HG02943 (cell line): ENCODE results near the gene AUTS2.

Experiments used
- ATAC-seq: cut with Tn5 transposase; IDR thresholded peaks from one replicate; pipeline ENCODE4 v1.9.1; 2021; ENCODE audit warnings: mild to moderate bottlenecking, low read depth, moderate library complexity; ENCODE audit not compliant: unreplicated experiment

The AUTS2 gene

DNA sequence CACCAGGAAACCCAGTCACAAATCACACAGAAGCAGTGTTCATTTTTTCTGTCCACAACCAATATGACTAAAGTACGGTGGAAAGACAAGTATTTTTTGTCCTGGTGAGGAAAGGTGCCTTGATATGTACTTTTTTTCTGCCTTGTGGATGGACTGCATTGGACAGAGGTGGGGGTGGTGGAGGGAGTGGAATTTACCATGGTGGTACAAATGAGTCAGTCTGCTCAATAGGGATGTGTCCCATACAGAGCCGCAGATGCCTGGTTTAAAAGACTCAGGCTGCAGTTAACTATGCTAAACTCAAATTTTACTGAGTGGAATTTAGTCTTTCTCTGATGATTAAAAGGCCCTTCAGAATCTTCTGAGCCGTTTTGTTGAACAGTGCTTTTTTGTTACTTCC is 859.2 kb downstream of the AUTS2 start:
- no peak for ATAC-seq

GRCh38 chr7:70457883-70458680 is 859.8 kb downstream of the AUTS2 start:
- no peak for ATAC-seq

- ATAC-seq: no peak
These were observed 860.5 kb downstream of the AUTS2 start for GRCh38 chr7:70458745-70459144.

DNA sequence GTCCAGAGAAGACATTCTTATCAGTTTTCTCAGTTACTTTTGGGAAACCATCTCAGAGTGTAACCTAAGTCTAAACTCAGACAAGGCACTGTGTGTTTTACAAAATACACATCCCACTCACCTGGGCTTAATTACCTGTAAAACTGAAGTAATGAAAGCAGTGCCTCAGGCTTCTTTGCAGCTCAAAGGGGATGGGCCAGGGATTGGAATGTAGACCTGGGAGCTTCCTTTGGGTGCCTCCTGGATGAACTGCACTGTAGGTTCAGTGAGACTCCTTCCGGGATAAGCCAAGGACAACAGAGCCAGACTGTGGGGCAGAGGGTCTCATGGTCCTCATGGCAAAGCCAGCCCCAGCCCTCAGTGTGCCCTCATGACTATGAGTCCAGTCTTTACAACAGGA is 861.3 kb downstream of the AUTS2 start:
- ATAC-seq: no peak

- no peak for ATAC-seq
These were observed 861.8 kb downstream of the AUTS2 start for GRCh38 chr7:70460071-70460470.

DNA sequence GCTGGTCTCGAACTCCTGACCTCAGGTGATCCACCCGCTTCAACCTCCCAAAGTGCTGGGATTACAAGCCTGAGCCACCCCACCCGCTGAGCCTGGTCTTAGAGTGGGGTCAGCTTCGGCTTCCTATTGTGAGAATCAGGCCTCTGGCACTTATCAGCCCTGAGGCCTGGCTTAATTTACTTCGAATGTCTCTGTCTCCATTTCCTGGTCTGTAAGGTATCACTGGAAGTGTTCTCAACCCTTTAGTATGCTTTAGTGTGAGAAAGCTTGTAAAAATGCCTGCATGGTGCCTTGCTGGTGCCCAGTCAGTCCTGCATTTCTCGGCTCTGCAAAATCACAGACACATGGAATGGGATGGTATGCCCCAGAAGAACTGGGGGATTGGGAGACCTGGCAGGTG is 862.3 kb downstream of the AUTS2 start:
- no peak for ATAC-seq

- no peak for ATAC-seq
These were observed 865.2 kb downstream of the AUTS2 start for GRCh38 chr7:70463352-70463938.

DNA sequence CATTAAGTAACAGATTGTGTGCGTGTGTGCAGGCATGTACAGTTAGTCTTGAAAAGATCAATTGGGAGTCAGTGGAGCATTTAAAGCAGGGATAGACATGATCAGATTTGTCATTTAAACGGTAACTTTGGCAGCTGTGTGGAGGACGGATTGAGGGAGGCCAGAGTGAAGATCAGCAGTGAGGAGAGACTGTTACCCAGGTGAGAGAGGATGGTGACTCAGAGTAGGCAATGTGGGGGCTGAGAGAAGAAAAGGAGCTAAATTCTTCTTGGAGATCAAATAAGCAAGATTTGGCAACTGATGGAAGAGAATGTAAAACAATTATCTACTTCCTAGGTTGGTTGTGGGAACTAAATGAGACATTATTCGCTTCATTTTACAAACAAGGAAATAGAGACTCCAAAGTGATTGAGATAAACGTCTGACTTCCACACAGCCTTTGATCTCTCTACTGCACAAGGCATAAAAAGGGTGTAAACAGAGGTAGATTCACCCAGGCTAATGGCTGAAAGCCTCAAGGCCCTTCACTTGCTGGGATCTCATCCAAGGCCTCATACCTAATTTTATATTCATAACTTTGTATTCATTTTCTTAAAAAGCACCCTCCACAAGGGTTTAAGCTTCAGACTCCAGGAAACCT is 868.6 kb downstream of the AUTS2 start:
- ATAC-seq: no peak

- ATAC-seq: no peak
These were observed 872.5 kb downstream of the AUTS2 start for GRCh38 chr7:70470746-70471145.

DNA sequence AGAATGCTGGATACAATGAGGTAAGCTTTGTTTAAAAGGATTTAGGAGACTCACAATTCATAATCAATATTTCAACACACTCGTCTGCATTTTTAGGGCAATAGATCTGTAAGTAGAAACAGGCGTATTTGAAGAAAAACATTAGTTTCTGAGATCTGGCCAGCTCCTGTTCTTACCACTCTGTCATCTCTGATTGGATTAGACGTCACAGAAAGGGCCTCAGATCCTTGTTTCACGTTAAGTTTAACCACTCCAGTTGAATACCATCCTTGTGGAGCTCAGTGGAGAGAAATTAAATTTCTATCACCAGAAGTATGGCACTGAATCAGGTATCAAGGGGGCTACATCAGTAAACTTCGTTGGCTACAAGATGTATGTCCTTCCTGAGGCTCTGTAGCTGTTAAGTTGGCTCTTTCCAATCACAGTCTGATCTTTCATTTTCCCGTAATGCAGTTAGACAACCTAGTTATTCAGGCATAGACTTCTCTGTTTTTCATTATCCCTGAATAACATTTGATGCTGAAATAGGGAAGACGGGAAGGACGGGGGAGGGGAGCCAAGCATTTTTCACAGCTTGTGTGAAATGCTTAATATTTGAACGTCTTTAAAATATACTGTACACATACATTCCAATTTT is 874.4 kb downstream of the AUTS2 start:
- ATAC-seq: no peak

DNA sequence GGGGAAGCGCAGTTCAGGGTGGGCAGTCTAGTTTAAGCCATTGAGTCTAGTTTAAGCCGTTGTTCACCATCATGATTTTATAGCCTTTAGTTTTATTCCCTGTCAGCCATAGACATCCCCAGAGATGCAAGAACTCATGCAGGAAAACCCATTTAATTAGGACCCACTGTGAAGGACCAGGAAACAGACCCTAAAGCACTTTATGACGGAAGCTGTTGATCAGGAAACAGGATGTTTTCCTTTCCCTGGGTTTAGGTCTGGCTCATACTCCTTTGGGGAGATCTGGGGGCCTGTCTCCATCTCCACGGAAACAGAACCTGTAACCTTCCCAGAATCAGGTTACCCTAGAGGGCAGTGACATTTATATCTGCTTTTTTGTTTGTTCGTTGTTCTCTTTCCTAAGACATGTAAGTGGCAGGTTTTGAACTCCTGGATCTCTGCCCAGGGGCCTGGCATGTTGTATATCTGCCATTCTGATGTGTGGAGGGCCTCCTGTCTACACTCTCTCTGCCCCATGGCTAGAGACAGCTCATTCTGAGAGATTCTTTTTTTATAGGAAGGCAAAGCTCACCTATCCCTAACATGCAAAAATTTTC is 876.5 kb downstream of the AUTS2 start:
- no peak for ATAC-seq

- ATAC-seq: no peak
These were observed 879.0 kb downstream of the AUTS2 start for GRCh38 chr7:70477036-70478010.

- ATAC-seq: no peak
These were observed 881.1 kb downstream of the AUTS2 start for GRCh38 chr7:70479153-70480021.

DNA sequence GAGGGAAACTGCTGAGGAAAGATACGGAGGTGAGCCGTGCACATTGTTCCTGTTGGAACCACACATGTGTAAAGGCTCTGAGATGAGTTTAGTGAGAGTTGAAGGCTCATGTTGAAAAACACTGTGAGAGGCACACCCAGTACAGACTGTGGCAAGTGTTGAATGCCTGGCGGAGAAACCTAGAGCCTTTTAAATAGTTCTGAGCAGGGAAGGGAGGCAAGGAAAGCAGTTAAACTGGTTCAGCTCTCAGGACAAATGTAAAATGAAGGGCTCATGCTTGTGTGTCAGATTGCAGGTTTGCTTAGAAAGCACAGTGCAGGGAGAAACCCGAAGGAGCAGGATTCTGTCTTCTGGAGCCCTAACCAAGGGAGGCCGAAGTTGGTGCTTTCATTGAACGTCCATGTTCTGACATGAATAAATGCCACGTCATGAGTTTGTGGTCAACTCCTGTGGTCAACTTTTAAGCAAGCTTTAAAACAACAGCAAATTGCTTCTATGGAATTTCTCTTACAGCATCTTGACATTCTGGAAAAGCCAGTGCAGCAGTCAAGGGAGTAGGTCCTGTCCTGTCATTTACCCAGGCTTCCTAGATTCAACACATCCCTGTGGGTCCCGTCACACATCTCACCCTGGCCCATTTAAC is 882.8 kb downstream of the AUTS2 start:
- no peak for ATAC-seq

DNA sequence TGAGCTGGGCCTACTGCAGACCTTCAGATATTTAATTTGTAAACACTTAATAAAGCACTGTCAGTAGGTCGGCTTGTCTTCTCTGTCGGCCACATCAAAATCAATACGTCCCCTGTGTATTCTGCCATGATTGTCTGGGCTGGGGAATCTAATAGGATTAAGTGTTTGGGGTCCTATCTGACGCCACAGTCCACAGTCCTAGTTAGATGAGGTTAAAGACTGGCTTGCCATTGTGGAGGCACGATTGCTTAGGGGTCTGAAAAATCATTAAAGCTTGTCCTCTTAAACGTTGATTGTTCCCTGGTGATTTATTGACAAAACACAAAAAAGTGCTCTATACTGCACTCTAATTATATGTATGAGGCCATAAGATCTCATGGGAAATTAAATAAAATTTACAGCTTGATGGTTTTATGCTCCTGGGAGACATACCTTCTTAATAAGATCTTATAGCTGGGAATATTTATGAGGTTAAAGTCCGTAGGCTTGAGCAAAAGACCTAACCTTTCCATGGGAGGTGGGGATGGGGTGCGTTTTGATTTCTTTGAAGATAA is 883.4 kb downstream of the AUTS2 start:
- no peak for ATAC-seq

- no peak for ATAC-seq
These were observed 886.0 kb downstream of the AUTS2 start for GRCh38 chr7:70484255-70484654.

GRCh38 chr7:70486977-70487376 is 888.7 kb downstream of the AUTS2 start:
- no peak for ATAC-seq

- no peak for ATAC-seq
These were observed 889.2 kb downstream of the AUTS2 start for GRCh38 chr7:70487428-70487827.
